ENCODE data around the gene AP4M1. TPM values are rescaled to one million over a fixed set of nuclear protein-coding genes. Genes with fewer than 3 reads are reported as not detected.
A peak's percentile ranks its signal among the peaks of the same experiment; 100 is the strongest.

AP4M1 gene
- polyA plus RNA-seq, 2 of the 4 experiments (the other 2 are of a cell fraction): 16.6 to 18.3 TPM

GRCh38 chr7:100090527-100091410 lies 10.7 kb upstream of the AP4M1 start:
- FAIRE-seq: no peak
- WGBS (ENCODE audit: missing lambda C conversion rate): 96% methylated on average over 14 of the region's 14 CpGs
- no peak for DNase-seq (ENCODE audit: low read depth in 1 of 2, low spot score in 1 of 2)
- Histone ChIP-seq H3K4me3 (no peak overlapping the region), H3K4me2 (no peak overlapping the region), H3K4me1 (peaks cover 14% of the 10 kb centered on the region), H3K9me3 (no peaks in the 10 kb centered on the region), H3K27ac (no peak overlapping the region)
- peak; percentile 5 to 18; a peak in 4 of 6 replicates for ATAC-seq
- TF ChIP-seq FOSL2 (IDR thresholded peaks at IDR 0.05) (no peak), FOSL2 (CRISPR knock-in tag; IDR thresholded peaks at IDR 0.05) (no peak), MAX (IDR thresholded peaks at IDR 0.05) (no peak), HOXB13 (CRISPR knock-in tag; IDR thresholded peaks at IDR 0.05; ENCODE audit: low read depth) (no peak), FOSB (CRISPR knock-in tag; IDR thresholded peaks at IDR 0.05) (no peak), CEBPB (IDR thresholded peaks at IDR 0.05) (no peak), GATA3 (IDR thresholded peaks at IDR 0.05; ENCODE audit: borderline replicate concordance) (no peak), CTCF (IDR thresholded peaks at IDR 0.05) (no peak), CBX8 (IDR thresholded peaks at IDR 0.05) (no peak), ELK1 (IDR thresholded peaks at IDR 0.05; ENCODE audit: low read depth, low read length) (no peak), ZNF302 (CRISPR knock-in tag; IDR thresholded peaks at IDR 0.05) (no peak), CHD4 (IDR thresholded peaks at IDR 0.05; ENCODE audit: borderline replicate concordance) (no peak)
- CTCF ChIA-PET: interaction anchor here (0.6 to 1.5 kb wide), 4 partner anchors 10 to 317 kb away, joined by 3 to 5 read pairs (median 4); partner anchors contain the start of genes AP4M1 and MCM7
- POLR2A ChIA-PET: interaction anchor here (4.8 kb wide), 1 partner anchor 11 kb away, joined by 46 read pairs; the partner anchor contains the start of genes AP4M1 and MCM7

GRCh38 chr7:100091411-100092181 lies 9.8 kb upstream of the AP4M1 start:
- ChIA-PET POLR2A (interaction anchor here (4.8 kb wide), 1 partner anchor 10 kb away, joined by 46 read pairs; the partner anchor contains the start of genes AP4M1 and MCM7), CTCF (interaction anchor here (0.6 to 1.1 kb wide), 2 partner anchors 9 to 316 kb away, joined by 4 to 5 read pairs; no protein-coding TSS in a partner anchor)
- DNase-seq (ENCODE audit: low read depth in 1 of 2, low spot score in 1 of 2) (peak in 1 of 2 experiments; percentile 42), FAIRE-seq (no peak), ATAC-seq (peak; percentile 41 to 49; a peak in 5 of 6 replicates)
- Histone ChIP-seq H3K4me3 (no peak overlapping the region), H3K4me1 (peaks cover 14% of the 10 kb centered on the region), H3K9me3 (no peaks in the 10 kb centered on the region), H3K4me2 (no peak overlapping the region), H3K27ac (no peak overlapping the region)
- 76% methylated on average over 19 of the region's 19 CpGs for WGBS (ENCODE audit: missing lambda C conversion rate)
- TF ChIP-seq RCOR1 (IDR thresholded peaks at IDR 0.05; ENCODE audit: low read depth, low read length) (no peak), MAZ (IDR thresholded peaks at IDR 0.05; ENCODE audit: borderline replicate concordance, low read depth, low read length) (no peak), POLR2A (IDR thresholded peaks at IDR 0.05; ENCODE audit: low read length) (no peak), TFCP2L1 (CRISPR knock-in tag; IDR thresholded peaks at IDR 0.05) (peak; percentile 84; the same call in 1 of the 2 replicates), NFE2L2 (conservative IDR thresholded peaks at IDR 0.05; ENCODE audit: low read length) (no peak), HOXB5 (CRISPR knock-in tag; IDR thresholded peaks at IDR 0.05) (no peak), PHF8 (IDR thresholded peaks at IDR 0.05; ENCODE audit: borderline replicate concordance, low read depth) (no peak), MAFK (IDR thresholded peaks at IDR 0.05; ENCODE audit: partially characterized antibody) (no peak), CBX2 (IDR thresholded peaks at IDR 0.05; ENCODE audit: borderline replicate concordance, low read depth) (no peak), ZFP36 (IDR thresholded peaks at IDR 0.05; ENCODE audit: borderline replicate concordance, partially characterized antibody) (no peak), FOXS1 (CRISPR knock-in tag; IDR thresholded peaks at IDR 0.05) (0 out of 2 replicates have a peak, but pooled peaks have one; percentile 21), TP53 (CRISPR knock-in tag; IDR thresholded peaks at IDR 0.05) (peak; percentile 89), EHMT2 (IDR thresholded peaks at IDR 0.05; ENCODE audit: low read depth) (no peak), SREBF2 (IDR thresholded peaks at IDR 0.05) (no peak), KDM1A (IDR thresholded peaks at IDR 0.05; ENCODE audit: low read depth) (no peak), JUNB (IDR thresholded peaks at IDR 0.05) (no peak), BCL3 (IDR thresholded peaks at IDR 0.05) (no peak), HOXA7 (CRISPR knock-in tag; IDR thresholded peaks at IDR 0.05) (peak; percentile 88), ZNF302 (CRISPR knock-in tag; IDR thresholded peaks at IDR 0.05) (no peak), HEYL (CRISPR knock-in tag; IDR thresholded peaks at IDR 0.05) (no peak), BHLHE40 (IDR thresholded peaks at IDR 0.05; ENCODE audit: low read depth, low read length) (peak; percentile 22; the same call in 1 of the 2 replicates), EP300 (IDR thresholded peaks at IDR 0.05) (no peak)

All from A549 (cell line).